Measurements from ENCODE around the gene R3HDM1.
"Not testable (repeated sequence)": the region's sequence is repeated elsewhere in the genome, so short reads cannot be mapped to it uniquely, and the experiment has no call there.

Gene R3HDM1

DNA sequence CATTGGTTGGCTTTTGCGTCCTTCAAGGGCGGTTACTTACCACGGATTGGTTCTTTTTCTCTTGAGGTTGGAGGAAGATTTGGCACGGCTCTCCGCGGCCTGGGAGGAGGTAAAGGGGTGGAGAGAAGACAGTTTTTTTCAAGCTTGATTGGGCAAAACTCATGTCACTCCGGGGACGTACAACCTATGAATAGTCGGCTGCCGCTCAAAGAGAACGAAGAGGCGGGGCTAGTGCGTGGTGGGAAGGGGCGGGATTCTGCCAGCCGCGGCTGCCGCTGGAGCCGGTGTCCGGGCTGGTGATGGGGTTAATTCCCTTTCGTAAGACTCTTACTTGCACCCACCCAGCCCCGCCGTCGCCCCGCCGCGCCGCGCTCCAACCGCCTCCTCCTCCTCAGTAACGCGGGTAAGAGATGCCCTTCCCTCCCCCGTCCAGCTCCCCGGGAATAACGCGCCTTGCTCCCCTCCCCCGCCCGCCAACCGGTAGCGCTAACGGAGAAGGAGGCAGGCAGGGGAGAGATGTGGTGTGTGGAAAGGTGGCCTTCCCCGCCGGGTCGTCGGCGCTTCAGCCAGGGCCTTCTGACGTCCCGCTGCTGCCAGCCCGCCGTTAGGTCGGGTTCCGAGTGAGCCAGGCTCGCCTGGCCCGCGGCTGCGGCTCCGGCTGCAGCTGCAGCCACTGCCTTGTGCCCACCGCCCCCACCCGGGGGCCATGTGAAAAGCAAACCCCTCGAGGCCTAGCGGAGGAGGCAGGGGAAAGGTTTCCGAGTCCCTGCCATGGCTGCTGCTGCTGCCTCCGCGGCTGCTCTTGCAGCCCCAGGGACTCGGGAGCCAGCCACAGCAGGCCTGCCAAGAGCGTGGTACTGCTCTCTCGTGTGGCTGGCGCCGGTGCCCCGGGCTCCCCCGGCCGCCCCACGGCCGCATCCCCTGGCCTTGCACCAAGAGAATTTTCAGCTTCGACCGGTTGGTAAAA lies at the start of gene R3HDM1:
TSS of gene R3HDM1 (plus strand) at position 254 of the 967 bp plus-strand sequence. CDS start 73,362 bp downstream, outside the sequence.
- peak; percentile 89 to 95 for DNase-seq (ENCODE audit: low read depth in 2 of 2)

DNA sequence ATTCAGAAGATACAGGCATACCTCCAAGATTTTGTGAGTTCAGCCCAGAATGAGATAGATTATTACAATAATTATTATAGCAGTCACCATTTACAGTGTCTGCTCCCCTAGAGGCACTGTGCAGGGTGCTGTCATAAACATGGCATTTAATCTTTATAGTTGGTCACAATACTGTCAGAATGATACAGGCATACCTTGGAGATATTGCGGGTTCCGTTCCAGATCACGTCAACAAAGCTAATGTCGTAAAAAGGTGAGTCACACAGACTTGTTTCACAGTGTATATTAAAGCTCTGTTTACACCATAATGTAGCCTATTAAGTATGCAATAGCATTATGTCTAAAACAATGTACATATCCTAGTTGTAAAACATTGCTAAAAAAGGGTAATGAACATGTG lies 45.8 kb upstream of the R3HDM1 start:
- no peak for DNase-seq (ENCODE audit: low read depth in 2 of 2)

DNA sequence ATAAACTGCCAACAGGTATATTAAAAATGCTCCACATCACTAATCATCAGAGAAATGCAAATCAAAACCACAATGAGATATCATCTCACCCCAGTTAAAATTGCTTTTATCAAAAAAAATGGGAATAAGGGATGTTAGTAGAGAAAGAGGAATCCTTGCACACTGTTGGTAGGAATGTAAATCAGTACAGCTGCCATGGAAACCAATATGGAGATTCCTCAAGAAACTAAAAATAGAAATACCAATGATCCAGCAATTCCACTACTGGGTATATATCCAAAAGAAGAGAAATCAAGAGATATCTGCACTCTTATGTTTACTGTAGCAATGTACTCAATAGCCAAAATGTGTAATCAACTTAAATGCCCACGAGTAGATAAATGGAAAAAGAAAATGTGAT lies 40.9 kb upstream of the R3HDM1 start:
- DNase-seq (ENCODE audit: low read depth in 2 of 2): no peak

DNA sequence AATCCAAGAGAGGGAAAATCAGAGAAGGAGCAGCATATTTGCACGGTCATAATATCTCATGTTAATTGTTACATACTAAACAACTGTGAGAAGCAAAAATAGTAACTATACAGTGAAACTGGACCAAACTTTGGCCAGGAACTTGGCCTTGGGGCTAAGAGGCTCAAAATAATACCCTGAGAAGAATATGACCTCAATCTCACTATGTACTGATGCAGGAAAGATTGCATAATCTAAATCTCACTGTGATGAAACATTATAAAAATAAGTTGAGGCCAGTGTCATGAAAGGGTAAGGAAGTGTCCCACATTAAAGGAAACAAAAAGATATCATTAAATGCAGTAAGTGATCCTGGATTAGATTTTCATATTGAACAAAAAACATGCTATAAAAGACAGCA lies 36.8 kb upstream of the R3HDM1 start:
- no peak for DNase-seq (ENCODE audit: low read depth in 2 of 2)

DNA sequence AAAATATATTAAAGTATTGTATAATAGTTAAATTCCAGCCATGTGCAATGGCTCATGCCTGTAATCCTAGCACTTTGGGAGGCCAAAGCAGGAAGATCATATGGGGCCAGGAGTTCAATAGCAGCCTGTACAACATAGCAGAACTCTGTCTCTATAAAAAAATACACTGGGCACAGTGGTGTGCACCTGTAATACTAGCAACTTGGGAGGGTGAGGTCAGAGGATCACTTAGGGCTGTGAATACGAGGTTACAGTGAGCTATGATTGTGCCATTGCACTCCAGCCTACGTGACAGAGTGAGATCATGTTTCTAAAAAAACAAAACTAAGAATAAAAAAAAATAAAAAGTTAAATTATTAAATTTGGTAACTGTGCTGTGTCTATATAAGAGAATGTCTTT lies 36.4 kb upstream of the R3HDM1 start:
- no peak for DNase-seq (ENCODE audit: low read depth in 2 of 2)

DNA sequence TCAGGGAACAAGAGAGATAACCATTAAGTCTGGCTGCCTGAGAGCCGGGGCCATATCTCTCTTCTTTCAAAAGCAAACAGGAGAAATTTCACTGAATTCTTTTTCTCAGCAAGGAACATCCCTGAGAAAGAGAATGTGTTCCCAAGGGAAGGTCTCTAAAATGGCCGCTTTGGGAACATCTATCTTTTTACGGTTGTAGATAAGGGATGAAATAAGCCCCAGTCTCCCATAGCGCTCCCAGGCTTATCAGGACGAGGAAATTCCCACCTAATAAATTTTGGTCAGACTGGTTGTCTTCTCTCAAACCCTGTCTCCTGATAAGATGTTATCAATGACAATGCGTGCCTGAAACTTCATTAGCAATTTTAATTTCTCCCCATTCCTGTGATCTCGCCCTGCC lies 32.7 kb upstream of the R3HDM1 start:
- DNase-seq (ENCODE audit: low read depth in 2 of 2): not testable (repeated sequence)

DNA sequence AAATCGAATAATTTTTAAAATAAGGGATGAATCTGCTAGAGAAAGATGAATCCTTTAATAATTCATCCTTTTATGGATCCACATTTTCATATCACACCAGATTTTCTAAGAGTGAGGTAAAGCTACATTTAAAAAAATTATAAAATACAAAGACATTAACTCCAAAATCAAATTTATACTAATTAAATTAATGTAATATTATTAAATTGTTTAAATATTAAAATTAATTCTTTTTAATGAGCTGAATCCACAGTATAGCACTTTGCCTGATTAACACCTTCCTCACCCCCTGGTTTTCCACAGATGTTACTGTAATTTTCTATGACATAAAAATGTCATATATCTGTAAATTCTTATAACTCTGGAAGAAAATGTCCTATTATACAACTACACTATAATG lies 26.5 kb upstream of the R3HDM1 start:
- DNase-seq (ENCODE audit: low read depth in 2 of 2): no peak

DNA sequence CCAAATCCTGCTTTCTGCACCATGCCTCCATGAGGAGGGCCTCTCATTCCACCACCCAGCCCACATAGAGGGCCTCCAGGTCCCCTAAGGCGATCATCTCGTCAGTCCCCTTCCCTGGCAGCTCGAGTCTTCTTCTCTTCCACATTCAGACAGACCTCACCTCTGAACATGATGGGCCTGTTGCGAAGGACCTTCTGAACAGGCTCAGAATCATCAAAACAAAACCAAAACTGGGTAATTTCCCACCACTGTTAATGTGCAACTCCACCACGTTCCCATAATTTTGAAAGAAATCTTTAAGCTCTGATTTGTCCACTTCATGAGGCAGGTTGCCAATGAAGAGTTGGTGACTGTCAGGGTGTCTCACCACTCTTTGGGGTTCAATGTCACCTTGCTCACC lies 20.7 kb upstream of the R3HDM1 start:
- DNase-seq (ENCODE audit: low read depth in 2 of 2): no peak

DNA sequence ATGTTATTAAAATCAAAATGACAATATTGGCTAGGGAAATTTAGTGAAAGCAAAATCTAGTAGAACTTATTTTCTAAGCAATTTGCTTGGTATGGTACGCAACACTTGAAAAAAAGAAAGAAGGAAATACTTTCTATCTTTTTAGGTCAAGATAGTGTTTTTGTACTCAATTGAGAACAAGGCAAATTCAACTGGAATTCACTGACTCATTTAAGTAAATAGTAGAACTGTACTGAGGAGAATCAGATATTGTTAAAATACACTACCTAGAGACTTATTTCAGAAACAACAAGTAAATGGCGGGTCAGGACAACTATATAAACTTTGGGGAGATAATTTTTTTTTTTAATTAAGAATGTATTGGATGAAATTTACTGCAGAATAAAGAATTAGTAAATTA lies 19.2 kb upstream of the R3HDM1 start:
- DNase-seq (ENCODE audit: low read depth in 2 of 2): no peak

DNA sequence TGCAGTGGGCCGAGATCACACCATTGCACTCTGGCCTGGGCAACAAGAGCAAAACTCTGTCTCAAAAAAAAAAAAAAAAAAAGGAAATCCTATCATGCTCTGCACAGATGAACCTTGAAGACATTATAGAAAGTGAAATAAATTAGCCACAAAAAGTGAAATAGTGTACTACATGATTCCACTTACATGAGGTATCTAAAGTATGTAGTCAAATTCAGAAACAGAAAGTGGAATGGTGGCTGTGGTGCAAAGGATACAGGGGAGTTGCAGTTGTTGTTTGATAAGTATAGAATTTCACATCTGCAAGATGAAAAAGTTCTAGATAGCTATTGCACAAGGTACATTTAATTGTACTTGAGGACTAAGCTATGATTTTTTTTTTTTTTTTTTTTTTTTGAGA lies 5.5 kb upstream of the R3HDM1 start:
- DNase-seq (ENCODE audit: low read depth in 2 of 2): no peak

DNA sequence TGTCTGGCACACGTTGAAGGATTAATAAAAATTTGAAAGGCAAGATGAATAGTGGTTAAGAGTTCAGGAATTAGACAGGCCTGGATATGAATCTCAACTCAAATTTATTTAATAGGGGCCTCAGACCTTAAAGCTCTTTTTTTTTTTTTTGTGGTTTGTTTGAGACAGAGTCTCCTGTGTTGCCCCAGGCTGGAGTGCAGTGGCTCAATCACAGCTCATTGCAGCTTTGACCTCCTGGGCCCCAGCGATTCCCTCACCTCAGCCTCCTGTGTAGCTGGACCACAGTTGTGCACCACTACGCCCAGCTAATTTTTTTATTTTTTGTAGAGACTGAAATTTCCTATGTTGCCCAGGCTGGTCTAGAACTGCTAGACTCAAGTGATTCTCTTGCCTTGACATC lies 3.3 kb upstream of the R3HDM1 start:
- DNase-seq (ENCODE audit: low read depth in 2 of 2): no peak

DNA sequence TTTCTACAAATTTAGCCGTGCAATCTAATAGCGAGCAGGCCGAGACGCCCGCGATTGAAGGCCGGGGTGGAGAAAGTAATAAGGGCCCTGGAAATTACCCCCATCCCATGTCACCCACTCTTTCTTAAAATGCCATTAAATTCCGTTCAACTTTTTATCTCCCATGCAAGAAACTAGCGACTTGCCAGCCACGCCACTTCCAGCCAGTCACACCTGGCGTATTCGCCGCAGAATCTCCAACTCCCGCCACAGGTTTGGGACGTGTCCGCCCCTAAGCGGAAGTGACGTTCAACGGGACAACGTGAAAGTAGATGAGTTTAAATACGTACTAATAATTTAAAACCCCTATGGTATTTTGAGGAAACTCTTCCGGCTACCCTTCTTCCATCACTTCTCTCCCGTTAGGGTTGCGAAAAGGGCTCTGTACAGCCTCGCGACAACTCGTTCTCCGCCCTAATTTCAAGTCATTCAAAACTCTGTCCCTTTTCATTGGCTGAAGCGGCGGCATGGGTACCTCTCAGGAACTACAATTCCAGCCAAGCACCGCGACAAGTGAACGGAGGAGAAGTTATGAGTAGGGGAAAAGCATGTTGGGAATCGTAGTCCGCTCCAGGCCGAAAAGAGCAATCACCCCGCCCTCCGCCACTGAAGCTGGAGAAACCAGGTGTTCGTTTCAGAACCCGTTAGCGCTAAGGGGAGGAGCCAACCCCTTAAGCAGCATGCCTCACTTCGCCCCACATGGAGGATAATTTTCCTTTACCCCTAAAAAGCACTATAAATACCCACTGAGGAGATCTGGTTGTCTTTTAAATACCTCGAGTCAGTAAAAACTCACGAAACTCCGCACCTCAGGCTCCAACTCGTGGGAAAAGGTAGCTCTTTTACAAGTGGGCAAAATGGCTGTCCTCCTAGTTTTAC lies 712 bp upstream of the R3HDM1 start, which contains the start of gene ZRANB3:
TSS of gene ZRANB3 (minus strand) at position 906 of the 918 bp plus-strand sequence.
- DNase-seq (ENCODE audit: low read depth in 2 of 2): peak; percentile 93 to 96

DNA sequence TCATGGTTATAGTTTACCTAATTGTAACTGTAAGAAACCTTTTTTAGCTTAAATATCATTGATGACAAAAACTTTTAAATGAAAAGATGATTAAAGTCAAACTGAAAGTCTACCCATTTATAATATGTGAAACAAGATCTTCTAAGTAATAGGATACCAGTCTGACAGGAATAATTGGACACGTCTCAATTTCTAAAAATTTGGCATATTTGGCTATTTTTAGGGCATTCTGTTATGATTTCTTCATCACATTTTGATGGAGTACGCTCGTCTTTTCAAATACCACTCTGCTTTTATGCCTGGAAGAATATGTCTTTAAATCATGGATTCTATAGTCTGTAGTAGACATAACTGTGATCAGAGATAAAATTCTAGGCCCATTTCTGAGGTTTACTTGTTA lies 1.3 kb downstream of the R3HDM1 start:
- DNase-seq (ENCODE audit: low read depth in 2 of 2): no peak

DNA sequence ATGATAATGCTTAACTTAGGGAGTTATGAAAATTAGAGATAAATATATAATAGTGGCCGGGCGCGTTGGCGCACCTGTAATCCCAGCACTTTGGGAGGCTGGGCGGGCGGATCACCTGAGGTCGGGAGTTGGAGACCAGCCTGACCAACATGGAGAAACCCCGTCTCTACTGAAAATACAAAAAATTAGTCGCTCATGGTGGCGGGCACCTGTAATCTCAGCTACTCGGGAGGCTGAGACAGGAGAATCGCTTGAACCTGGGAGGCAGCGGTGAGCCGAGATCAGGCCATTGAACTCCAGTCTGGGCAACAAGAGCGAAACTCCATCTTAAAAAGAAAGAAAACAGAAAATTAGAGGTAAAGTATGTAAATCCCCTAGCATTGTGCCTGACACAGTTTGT lies 2.3 kb downstream of the R3HDM1 start:
- not testable (repeated sequence) for DNase-seq (ENCODE audit: low read depth in 2 of 2)

DNA sequence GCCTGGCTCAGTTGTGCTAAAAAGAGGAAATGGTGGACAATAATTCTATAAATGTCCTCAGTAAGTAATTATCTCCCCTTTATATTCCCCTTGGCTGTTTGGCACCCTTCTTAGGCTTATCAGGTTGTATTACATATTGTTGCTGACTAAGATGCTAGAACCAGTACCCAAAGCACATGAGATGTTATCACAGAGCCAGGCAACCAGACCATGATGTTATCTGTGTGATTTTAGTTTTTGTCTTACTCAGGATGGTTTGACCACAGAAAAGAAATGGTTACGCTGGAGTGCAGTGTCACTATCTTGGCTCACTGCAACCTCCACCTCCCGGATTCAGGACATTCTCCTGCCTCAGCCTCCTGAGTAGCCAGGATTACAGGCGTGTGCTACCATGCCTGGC lies 15.2 kb downstream of the R3HDM1 start:
- no peak for DNase-seq (ENCODE audit: low read depth in 2 of 2)

DNA sequence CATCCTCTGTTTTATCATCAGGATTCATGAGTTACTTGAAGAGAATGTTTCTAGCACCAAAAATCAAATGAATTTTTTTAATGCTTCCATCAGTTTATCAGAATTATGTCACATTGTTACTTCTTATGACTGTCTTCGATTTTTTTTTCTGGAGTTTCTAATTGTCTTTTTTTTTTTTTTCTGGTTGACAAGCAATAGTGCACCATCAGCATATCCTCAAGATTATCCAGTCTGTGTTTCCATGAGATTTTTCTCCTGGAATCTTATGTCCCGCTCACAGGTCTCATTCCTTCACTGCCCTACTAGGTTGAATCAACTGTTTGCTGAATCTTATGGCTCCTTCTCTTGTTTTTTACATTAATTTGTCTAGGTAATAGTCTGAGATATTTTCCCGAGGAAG lies 16.0 kb downstream of the R3HDM1 start:
- no peak for DNase-seq (ENCODE audit: low read depth in 2 of 2)

DNA sequence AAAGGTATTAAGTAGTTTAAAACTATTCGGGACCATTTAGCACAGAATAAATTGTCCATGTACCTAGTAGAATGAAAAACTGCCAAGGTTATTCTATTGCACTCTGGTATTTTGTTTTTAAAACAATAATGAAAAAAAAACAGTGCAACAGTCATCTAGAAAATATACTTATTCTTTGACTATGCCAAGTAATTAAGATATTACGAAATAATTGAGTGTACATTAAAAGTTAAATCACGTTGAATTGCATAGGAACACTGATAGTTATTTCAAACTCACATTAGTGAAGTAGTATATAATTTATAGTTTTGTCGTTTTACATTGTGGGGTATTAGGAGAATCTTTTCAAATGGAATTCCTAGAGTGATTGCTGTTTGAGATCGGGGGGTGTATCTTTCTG lies 20.1 kb downstream of the R3HDM1 start:
- no peak for DNase-seq (ENCODE audit: low read depth in 2 of 2)

DNA sequence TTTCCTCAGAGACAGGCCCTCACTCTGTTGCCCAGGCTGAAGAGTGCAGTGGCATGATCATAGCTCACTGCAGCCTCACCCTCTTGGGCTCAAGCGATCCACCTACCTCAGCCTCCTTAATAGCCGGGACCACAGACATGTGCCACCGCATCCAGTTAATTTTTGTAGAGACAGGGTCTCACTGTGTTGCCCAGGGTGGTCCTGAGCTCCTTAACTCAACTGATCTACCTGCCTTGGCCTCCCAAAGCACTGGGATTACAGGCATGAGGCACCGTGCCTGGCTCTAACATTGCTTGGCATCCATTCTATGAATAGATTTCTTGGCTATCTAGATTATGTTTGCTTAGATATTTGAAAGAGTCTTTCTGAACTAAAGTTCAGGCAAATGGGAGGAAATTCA lies 21.6 kb downstream of the R3HDM1 start:
- no peak for DNase-seq (ENCODE audit: low read depth in 2 of 2)

DNA sequence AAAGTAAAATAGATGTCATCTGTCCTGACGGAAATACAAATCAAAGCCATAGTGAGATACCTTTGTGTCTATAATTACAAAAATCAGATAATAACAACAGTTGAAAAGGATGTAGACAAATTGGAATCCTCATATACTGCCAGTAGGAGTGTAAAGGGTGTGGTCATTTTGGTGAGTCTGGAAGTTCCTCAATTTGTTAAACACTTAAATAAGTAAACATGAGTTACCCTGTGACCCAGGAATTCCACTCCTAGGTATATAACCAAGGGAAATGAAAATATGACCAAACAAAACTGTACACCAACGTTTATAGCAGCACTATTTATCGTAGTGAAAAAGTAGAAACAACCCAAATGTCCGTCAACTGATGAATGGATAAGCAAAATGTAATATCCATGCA lies 24.0 kb downstream of the R3HDM1 start:
- DNase-seq (ENCODE audit: low read depth in 2 of 2): no peak

DNA sequence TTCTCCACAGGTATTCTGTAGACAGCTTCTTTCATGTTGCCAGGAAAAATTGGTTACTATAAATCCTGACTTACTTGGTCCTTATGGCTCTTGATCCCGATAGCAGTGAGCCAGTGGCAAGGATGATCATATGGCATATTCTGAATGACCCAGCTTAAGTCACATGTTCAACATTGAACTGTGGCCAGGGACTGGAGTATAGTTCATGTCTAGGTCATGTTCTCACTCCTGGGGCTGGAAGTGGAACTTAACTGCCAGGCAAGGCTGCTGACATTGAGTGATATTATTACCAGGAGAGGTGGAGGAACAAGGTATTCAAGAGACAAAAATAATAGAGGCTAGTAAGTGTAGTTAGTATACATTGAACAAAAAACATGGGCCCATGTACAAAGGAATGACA lies 26.2 kb downstream of the R3HDM1 start:
- no peak for DNase-seq (ENCODE audit: low read depth in 2 of 2)

DNA sequence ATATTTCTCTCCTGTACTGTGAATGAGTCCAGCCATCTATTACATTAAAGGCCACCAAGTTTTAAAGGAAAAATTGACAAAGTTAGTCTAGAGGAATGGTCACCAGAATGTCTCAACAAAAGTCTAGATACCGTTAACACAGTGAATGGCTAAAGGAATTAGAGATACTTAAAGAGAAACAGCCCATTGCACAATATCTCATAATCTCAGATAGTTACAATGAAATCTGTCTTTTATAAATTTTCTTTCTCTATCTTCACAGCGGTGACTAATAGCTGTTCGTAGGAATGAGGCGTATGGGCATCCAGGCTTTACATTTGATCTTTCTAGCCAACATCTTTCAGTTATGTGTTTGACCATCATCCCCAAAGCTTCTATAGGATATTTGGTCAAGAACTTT lies 30.6 kb downstream of the R3HDM1 start:
- no peak for DNase-seq (ENCODE audit: low read depth in 2 of 2)

DNA sequence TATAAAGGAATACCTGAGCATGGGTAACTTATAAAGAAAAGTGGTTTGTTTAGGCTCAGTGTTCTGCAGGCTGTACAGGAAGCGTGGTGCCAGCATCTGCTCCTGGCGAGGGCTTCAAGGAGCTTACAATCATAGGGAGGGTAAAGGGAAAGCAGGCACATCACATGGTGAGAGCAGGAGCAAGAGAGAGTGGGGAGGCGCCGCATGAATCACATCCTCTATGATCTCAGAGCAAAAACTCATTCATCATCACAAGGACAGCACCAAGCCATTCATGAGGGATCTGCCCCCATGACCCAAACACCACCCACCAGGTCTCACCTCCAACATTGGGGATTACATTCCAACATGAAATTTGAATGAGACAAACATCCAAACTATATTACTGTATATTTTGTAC lies 32.5 kb downstream of the R3HDM1 start:
- no peak for DNase-seq (ENCODE audit: low read depth in 2 of 2)

DNA sequence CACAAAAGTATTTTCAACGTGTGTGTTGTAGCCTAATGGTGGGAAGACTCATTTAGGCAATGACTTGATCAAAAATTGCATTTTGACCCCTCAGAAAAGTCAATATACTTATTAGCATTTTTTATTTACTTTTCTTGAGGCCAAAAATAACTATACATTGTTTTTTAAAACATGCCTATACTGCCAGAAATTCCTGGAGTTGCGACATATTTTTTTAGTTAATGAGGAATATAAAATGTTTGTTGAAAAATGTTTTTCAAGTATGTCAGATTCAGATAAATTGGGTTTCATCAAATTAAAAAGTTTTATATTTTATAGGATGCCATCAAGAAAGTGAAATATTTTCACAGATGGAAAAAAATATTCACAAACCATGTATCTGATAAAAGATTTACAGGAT lies 39.6 kb downstream of the R3HDM1 start:
- no peak for DNase-seq (ENCODE audit: low read depth in 2 of 2)
